NCI-H146 treated with DMSO at 0.1 percent for 48 hours (cell line): Measurements from ENCODE around the gene ZNF613.
"Not testable (repeated sequence)": the region's sequence is repeated elsewhere in the genome, so short reads cannot be mapped to it uniquely, and the experiment has no call there.

ENCODE experiments used
- DNase-seq: peaks from one replicate; lab custom pipeline; 2025; ENCODE audit not compliant: unreplicated experiment; lab: John Stamatoyannopoulos, UW

ZNF613 gene

GRCh38 chr19:51938936-51939335 is 11.7 kb downstream of the ZNF613 start:
- no peak for DNase-seq

GRCh38 chr19:51944798-51945552 is 17.7 kb downstream of the ZNF613 start:
- no peak for DNase-seq

- DNase-seq = no peak
Observed at GRCh38 chr19:51946602-51947001, 19.3 kb downstream of the ZNF613 start.

- DNase-seq = no peak
Observed at GRCh38 chr19:51948975-51949374, 21.7 kb downstream of the ZNF613 start.

- DNase-seq = not testable (repeated sequence)
Observed at GRCh38 chr19:51957846-51958245, 30.6 kb downstream of the ZNF613 start.

- DNase-seq = no peak
Observed at GRCh38 chr19:51959791-51960190, 32.5 kb downstream of the ZNF613 start.

- not testable (repeated sequence) for DNase-seq
Observed at GRCh38 chr19:51960621-51961233, 33.5 kb downstream of the ZNF613 start.

- no peak for DNase-seq
Observed at GRCh38 chr19:51965583-51965982, 38.3 kb downstream of the ZNF613 start.

- DNase-seq = no peak
Observed at GRCh38 chr19:51970718-51971117, 43.4 kb downstream of the ZNF613 start.

GRCh38 chr19:51971624-51972023 is 44.4 kb downstream of the ZNF613 start:
- no peak for DNase-seq

GRCh38 chr19:51975787-51976186 is 48.5 kb downstream of the ZNF613 start:
- not testable (repeated sequence) for DNase-seq

- DNase-seq = no peak
Observed at GRCh38 chr19:51976852-51977251, 49.6 kb downstream of the ZNF613 start.

- no peak for DNase-seq
Observed at GRCh38 chr19:51977346-51977745, 50.1 kb downstream of the ZNF613 start.

- DNase-seq = no peak
Observed at GRCh38 chr19:51978882-51979281, 51.6 kb downstream of the ZNF613 start.

- no peak for DNase-seq
Observed at GRCh38 chr19:51980116-51980736, 53.0 kb downstream of the ZNF613 start.

GRCh38 chr19:51980926-51981325 is 53.7 kb downstream of the ZNF613 start:
- DNase-seq = not testable (repeated sequence)

- no peak for DNase-seq
Observed at GRCh38 chr19:51983361-51983760, 56.1 kb downstream of the ZNF613 start.

GRCh38 chr19:51986309-51987291 is 59.3 kb downstream of the ZNF613 start, which contains the start of gene ZNF350:
TSS of gene ZNF350 (minus strand) at chr19:51986840. CDS start at chr19:51974360, 12,480 bp downstream.
- DNase-seq = peak; percentile 87

- no peak for DNase-seq
Observed at GRCh38 chr19:51993422-51993821, 66.2 kb downstream of the ZNF613 start.

- no peak for DNase-seq
Observed at GRCh38 chr19:51994048-51994644, 66.9 kb downstream of the ZNF613 start.
